ENCODE results near the gene KLK12. TPM values are rescaled to one million over a fixed set of nuclear protein-coding genes. Genes with fewer than 3 reads are reported as not detected.

Gene KLK12
- total RNA-seq, 1 donor = not detected

DNA sequence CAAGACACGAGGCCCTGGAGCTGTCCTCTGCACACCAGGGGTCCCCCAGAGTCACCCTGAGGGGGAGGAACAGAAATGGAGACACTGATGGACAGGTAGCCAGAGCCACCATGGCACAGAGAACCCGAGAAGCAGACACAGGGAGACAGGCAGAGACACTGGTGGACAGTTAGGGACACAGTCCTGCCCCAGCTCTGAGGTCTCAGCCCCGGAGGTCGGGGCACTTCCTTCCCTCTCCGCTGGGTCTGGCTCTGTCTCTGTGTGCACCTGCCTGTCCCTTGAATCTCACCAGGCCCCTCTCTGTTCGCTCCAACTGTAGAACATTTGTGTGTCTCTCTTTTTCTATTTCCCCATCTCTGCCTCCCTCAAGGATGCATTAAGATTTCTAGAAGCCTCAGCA is 43.3 kb upstream of the KLK12 start:
- peak; percentile 46 for DNase-seq (ENCODE audit: insufficient read length, low spot score, missing footprints)
- no peak overlapping the region for H3K4me2 ChIP-seq (ENCODE audit: insufficient read depth, low read length)
- H4K20me1 ChIP-seq (ENCODE audit: insufficient read depth, low read length) = no peaks in the 10 kb centered on the region
- TF ChIP-seq, protein P1, sequence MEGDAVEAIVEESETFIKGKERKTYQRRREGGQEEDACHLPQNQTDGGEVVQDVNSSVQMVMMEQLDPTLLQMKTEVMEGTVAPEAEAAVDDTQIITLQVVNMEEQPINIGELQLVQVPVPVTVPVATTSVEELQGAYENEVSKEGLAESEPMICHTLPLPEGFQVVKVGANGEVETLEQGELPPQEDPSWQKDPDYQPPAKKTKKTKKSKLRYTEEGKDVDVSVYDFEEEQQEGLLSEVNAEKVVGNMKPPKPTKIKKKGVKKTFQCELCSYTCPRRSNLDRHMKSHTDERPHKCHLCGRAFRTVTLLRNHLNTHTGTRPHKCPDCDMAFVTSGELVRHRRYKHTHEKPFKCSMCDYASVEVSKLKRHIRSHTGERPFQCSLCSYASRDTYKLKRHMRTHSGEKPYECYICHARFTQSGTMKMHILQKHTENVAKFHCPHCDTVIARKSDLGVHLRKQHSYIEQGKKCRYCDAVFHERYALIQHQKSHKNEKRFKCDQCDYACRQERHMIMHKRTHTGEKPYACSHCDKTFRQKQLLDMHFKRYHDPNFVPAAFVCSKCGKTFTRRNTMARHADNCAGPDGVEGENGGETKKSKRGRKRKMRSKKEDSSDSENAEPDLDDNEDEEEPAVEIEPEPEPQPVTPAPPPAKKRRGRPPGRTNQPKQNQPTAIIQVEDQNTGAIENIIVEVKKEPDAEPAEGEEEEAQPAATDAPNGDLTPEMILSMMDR (IDR thresholded peaks at IDR 0.05; ENCODE audit: extremely low read depth, low read depth, low read length) = no peak
- H3K9me3 ChIP-seq (ENCODE audit: low read depth, low read length) = peaks cover 3% of the 10 kb centered on the region
- H3K27ac ChIP-seq (ENCODE audit: low read depth, low read length) = no peak overlapping the region
- H3K4me3 ChIP-seq (ENCODE audit: insufficient read depth, low read length) = no peak overlapping the region
- no peak overlapping the region for H2AFZ ChIP-seq (ENCODE audit: low read length)
- no peaks in the 10 kb centered on the region for H3K79me2 ChIP-seq (ENCODE audit: insufficient read depth, low read length)
- H3K27me3 ChIP-seq (ENCODE audit: insufficient read depth, low read length) = no peaks in the 10 kb centered on the region
- no peaks in the 10 kb centered on the region for H3K4me1 ChIP-seq (ENCODE audit: insufficient read depth, low read length)
- no peaks in the 10 kb centered on the region for H3K36me3 ChIP-seq (ENCODE audit: insufficient read depth, low read length)

DNA sequence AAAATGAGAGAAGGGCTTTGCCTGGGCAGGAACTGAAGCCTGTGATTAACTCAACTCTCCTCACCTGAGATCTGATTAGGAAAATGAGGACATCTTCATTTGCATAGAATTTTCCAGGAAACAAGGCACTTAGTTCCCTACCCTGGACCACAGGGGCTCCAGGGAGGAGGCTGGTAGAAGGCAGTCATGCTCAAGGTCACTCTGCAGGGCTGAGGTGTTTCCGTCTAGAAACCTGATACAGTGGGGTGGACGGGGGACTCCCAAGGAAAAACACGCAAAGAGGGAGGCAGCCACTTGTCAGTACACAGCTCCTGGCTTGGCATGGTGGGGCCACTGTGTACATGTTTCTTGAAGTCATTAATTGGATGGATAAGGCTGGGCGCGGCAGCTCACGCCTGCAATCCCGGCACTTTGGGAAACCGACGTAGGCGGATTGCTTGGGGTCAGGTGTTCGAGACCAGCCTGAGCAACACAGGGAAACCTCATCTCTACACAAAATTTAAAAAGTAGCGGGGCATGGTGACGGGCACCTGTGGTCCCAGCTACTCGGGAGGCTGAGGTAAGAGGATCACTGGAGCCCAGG is 41.9 kb upstream of the KLK12 start:
- no peaks in the 10 kb centered on the region for H3K79me2 ChIP-seq (ENCODE audit: insufficient read depth, low read length)

DNA sequence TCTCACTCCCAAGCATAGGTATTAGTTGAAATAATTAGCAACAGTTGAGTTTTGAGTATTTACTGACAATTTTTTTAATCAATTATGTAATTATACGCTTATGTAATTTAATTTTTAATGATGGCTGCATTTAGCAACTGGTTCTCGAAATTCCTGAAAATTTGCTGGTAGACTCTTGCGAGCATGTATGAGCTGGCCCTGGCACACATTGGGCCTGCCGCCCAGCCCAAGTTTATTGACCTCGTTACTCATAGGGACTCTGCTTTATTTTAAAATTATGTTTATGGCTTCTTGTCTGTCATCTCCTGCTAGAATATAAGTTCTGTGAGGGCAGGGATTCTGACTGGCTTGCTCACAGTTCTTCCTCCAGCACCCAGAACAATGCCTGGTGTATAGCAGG is 41.2 kb upstream of the KLK12 start:
- H3K27me3 ChIP-seq (ENCODE audit: insufficient read depth, low read length) = no peaks in the 10 kb centered on the region
- no peak overlapping the region for H3K4me3 ChIP-seq (ENCODE audit: insufficient read depth, low read length)
- no peaks in the 10 kb centered on the region for H4K20me1 ChIP-seq (ENCODE audit: insufficient read depth, low read length)
- H3K4me1 ChIP-seq (ENCODE audit: insufficient read depth, low read length) = no peaks in the 10 kb centered on the region
- no peak overlapping the region for H3K4me2 ChIP-seq (ENCODE audit: insufficient read depth, low read length)
- no peaks in the 10 kb centered on the region for H3K36me3 ChIP-seq (ENCODE audit: insufficient read depth, low read length)
- TF ChIP-seq, protein P1 (IDR thresholded peaks at IDR 0.05; ENCODE audit: extremely low read depth, low read depth, low read length) = no peak
- no peak overlapping the region for H3K27ac ChIP-seq (ENCODE audit: low read depth, low read length)
- H3K9me3 ChIP-seq (ENCODE audit: low read depth, low read length) = peaks cover 3% of the 10 kb centered on the region
- no peak overlapping the region for H2AFZ ChIP-seq (ENCODE audit: low read length)
- no peaks in the 10 kb centered on the region for H3K79me2 ChIP-seq (ENCODE audit: insufficient read depth, low read length)
- DNase-seq (ENCODE audit: insufficient read length, low spot score, missing footprints) = no peak

More for the DNA sequence above, 41.9 kb upstream of the KLK12 start:
- Histone ChIP-seq H3K4me1 (ENCODE audit: insufficient read depth, low read length) (no peaks in the 10 kb centered on the region), H3K4me3 (ENCODE audit: insufficient read depth, low read length) (no peak overlapping the region), H4K20me1 (ENCODE audit: insufficient read depth, low read length) (no peaks in the 10 kb centered on the region), H3K36me3 (ENCODE audit: insufficient read depth, low read length) (no peaks in the 10 kb centered on the region), H2AFZ (ENCODE audit: low read length) (no peak overlapping the region), H3K4me2 (ENCODE audit: insufficient read depth, low read length) (no peak overlapping the region), H3K27me3 (ENCODE audit: insufficient read depth, low read length) (no peaks in the 10 kb centered on the region), H3K27ac (ENCODE audit: low read depth, low read length) (no peak overlapping the region), H3K9me3 (ENCODE audit: low read depth, low read length) (peaks cover 3% of the 10 kb centered on the region)
- DNase-seq (ENCODE audit: insufficient read length, low spot score, missing footprints) = peak; percentile 21
- TF ChIP-seq, protein P1 (IDR thresholded peaks at IDR 0.05; ENCODE audit: extremely low read depth, low read depth, low read length) = no peak

DNA sequence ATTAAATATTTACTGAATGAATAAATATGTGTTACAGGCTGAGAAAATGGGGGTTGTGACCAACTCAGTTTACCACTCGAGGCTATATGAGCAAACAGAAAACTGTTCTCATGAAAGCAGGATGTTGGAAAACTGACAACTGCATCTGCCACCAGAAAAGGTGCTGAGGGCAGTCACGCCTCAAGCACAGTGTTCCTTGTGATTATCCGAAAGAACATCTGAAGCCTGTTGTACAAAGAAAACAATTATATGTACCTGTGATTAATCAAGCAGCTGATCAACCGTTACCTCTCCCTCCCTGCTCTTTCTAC is 36.2 kb upstream of the KLK12 start:
- H3K4me3 ChIP-seq (ENCODE audit: insufficient read depth, low read length) = no peak overlapping the region
- DNase-seq (ENCODE audit: insufficient read length, low spot score, missing footprints) = no peak
- no peak overlapping the region for H3K4me2 ChIP-seq (ENCODE audit: insufficient read depth, low read length)

More for the DNA sequence above, 36.2 kb upstream of the KLK12 start:
- no peaks in the 10 kb centered on the region for H3K36me3 ChIP-seq (ENCODE audit: insufficient read depth, low read length)
- H2AFZ ChIP-seq (ENCODE audit: low read length) = no peak overlapping the region
- TF ChIP-seq, protein P1 (IDR thresholded peaks at IDR 0.05; ENCODE audit: extremely low read depth, low read depth, low read length) = no peak
- no peaks in the 10 kb centered on the region for H4K20me1 ChIP-seq (ENCODE audit: insufficient read depth, low read length)
- no peaks in the 10 kb centered on the region for H3K27me3 ChIP-seq (ENCODE audit: insufficient read depth, low read length)
- no peak overlapping the region for H3K27ac ChIP-seq (ENCODE audit: low read depth, low read length)
- no peaks in the 10 kb centered on the region for H3K4me1 ChIP-seq (ENCODE audit: insufficient read depth, low read length)
- no peaks in the 10 kb centered on the region for H3K79me2 ChIP-seq (ENCODE audit: insufficient read depth, low read length)
- peaks cover 3% of the 10 kb centered on the region for H3K9me3 ChIP-seq (ENCODE audit: low read depth, low read length)

Measured in osteoblast (primary cell).